Heart right ventricle (tissue), 16 donors: ENCODE measurements around the gene ANKRD28. TPM values are rescaled to one million over a fixed set of nuclear protein-coding genes. Genes with fewer than 3 reads are reported as not detected.
A peak's percentile ranks its signal among the peaks of the same experiment; 100 is the strongest.

Source experiments
- ATAC-seq, 8 donors: fragments of 200-7000 bp; cut with Tn5 transposase; one replicate each; pipeline ENCODE4 v1.9.1; 2020; ENCODE audit warnings: mild to moderate bottlenecking in 8 of 8, moderate library complexity in 8 of 8, moderate number of reproducible peaks in 1 of 8
- DNase-seq, 2 donors: peaks; one replicate each; pipeline ENCODE4 v3.0.0-alpha.2; 2020
- H3K27ac ChIP-seq, 10 donors: fragments of 200-600 bp; sonication (generic) in 2 of 10; one replicate each; pipeline versions ENCODE4 v1.5.0 to v1.8.0; 2020 to 2022; ENCODE audit warnings: mild to moderate bottlenecking in 3 of 10
- H3K27me3 ChIP-seq, 7 donors: fragments of 200-600 bp; one replicate each; pipeline ENCODE4 v1.8.0; 2021 to 2022; ENCODE audit warnings: mild to moderate bottlenecking in 2 of 7
- H3K36me3 ChIP-seq, 9 donors: fragments of 200-600 bp; sonication (generic) in 1 of 9; one replicate each; pipeline versions ENCODE4 v1.5.0 to v1.8.0; 2020 to 2022; ENCODE audit warnings: mild to moderate bottlenecking in 2 of 9
- H3K4me1 ChIP-seq, 9 donors: fragments of 200-600 bp; sonication (generic) in 1 of 9; one replicate each; pipeline versions ENCODE4 v1.5.0 to v1.8.0; 2020 to 2022; ENCODE audit warnings: mild to moderate bottlenecking in 4 of 9
- H3K4me3 ChIP-seq, 10 donors: fragments of 200-600 bp; sonication (generic) in 2 of 10; one replicate each; pipeline versions ENCODE4 v1.5.0 to v1.8.0; 2020 to 2022; ENCODE audit warnings: mild to moderate bottlenecking in 7 of 10, moderate library complexity in 2 of 10
- H3K9me3 ChIP-seq, 11 donors: fragments of 200-600 bp in 10 of 11; sonication (generic) in 2 of 11; one replicate each; pipeline versions ENCODE4 v1.5.0 to v1.8.0; 2013 to 2022; ENCODE audit warnings: mild to moderate bottlenecking in 2 of 11, control low read depth in 1 of 11, moderate library complexity in 1 of 11
- CTCF ChIP-seq, 9 donors: fragments of 200-600 bp; sonication (generic) in 2 of 9; IDR thresholded peaks; one replicate each; pipeline versions ENCODE4 v1.5.0 to v1.8.0; 2021 to 2022; ENCODE audit warnings: antibody characterized with exemption in 9 of 9, mild to moderate bottlenecking in 5 of 9, moderate library complexity in 1 of 9
- WGBS, 2 donors: extraction: QIAGEN DNeasy Blood & Tissue Kit; methylation state at CpG; one replicate each; pipeline ENCODE4 v1.1.7; 2013; ENCODE audit warnings: inconsistent platforms in 1 of 2; 5-methylcytosine and 5-hydroxymethylcytosine counted together
- intact Hi-C, 10 donors: fragments of 100-400 bp; cut with DNase I; formaldehyde crosslinking; loops; one replicate each; pipeline versions ENCODE4 v1.11.1 to v1.14.2; 2022
- polyA plus RNA-seq, 2 donors: library from polyadenylated mRNA; stranded (reverse); fragments of 200-250 nt; gene quantifications; one replicate each; pipeline ENCODE4 v1.2.3, GENCODE V29; 2013
- total RNA-seq, 10 donors: library from RNA; stranded (reverse); fragmentation: NEBNext Ultra II Directional in 3 of 10; extraction: Animal tissue kit (Norgen Biotek cat#: 25700) in 3 of 10; gene quantifications; one replicate each; pipeline versions ENCODE4 v1.2.1 to v1.2.4, GENCODE V29; 2021 to 2023
- donor health status: Arrhythmogenic right ventricular cardiomyopathy.
- donor health status: ischemic (EF 13 %, LVEDD 7.1; RV severe dilation, severe dysfunction).
- donor health status: healthy with polysubstance abuse.
- donor health status: DM: no; HTN: yes; CAD: no.
- donor health status: DM: no; HTN: no; CAD: no.
- donor health status: ischemic (EF 25% LVEDD 6.9; RV normal size, moderate dysfunction).
- donor health status: ischemic (EF 25% LVEDD 5.7; RV mildly dilated, moderate dysfunction).
- donor health status: healthy.
- donor health status: DM: yes; HTN: yes; CAD: no.
- donor health status: Ischemic cardiomyopathy.
- donor health status: ischemic (EF 35%, LVEDD 5.7; RV mildly dilated, moderate dysfunction).
- donor health status: nonischemic (EF 11% LVEDD 7.7; RV severe dilation, severe dysfunction).
- donor health status: DM: yes; HTN: yes; CAD: no.
- donor health status: PGD.
- donor health status: ischemic (EF 29% LVEDD 5.4; RV normal size, mild dysfunction).
- donor health status: nonischemic (EF 23%, LVEDD 6.1; RV moderate dilation, normal function).

The ANKRD28 gene
- total and polyA plus RNA-seq, 12 donors: 5.9 to 30.8 (median 27.1) TPM

- TF ChIP-seq CTCF (IDR thresholded peaks at IDR 0.05): no peak
- DNase-seq: no peak
- no peaks in the 10 kb centered on the region for H3K36me3 ChIP-seq
- H3K9me3 ChIP-seq: no peaks in the 10 kb centered on the region
- H3K27me3 ChIP-seq: no peaks in the 10 kb centered on the region
- intact Hi-C loops: loop anchor here in 9 of 10 donors (5.0 to 10.0 kb wide), 9 partner anchors 53 to 623 kb away; partner anchors contain the start of genes ANKRD28 (in 1 of the 9) and GALNT15 (in 1 of the 9)
- no peak for ATAC-seq
- H3K4me3 ChIP-seq: no peak overlapping the region
- peaks cover 0 to 65% (median 45%) of the 10 kb centered on the region in 9 donors for H3K4me1 ChIP-seq
- WGBS, 2 donors: 94 to 97% methylated on average over 4 of the region's 4 CpGs
- H3K27ac ChIP-seq: peak overlapping the region in 2 of 10 donors; percentile 61 to 69
Observed at GRCh38 chr3:15632212-15632580, 165.6 kb downstream of the ANKRD28 start.

- H3K4me3 ChIP-seq: no peak overlapping the region
- no peak for ATAC-seq
- H3K4me1 ChIP-seq: peaks cover 0 to 59% (median 41%) of the 10 kb centered on the region in 9 donors
- 87 to 89% methylated on average over 12 of the region's 12 CpGs for WGBS, 2 donors
- DNase-seq: no peak
- no peaks in the 10 kb centered on the region for H3K27me3 ChIP-seq
- no peak for TF ChIP-seq CTCF (IDR thresholded peaks at IDR 0.05)
- H3K36me3 ChIP-seq: no peaks in the 10 kb centered on the region
- intact Hi-C loops: loop anchor here in 9 of 10 donors (2.0 to 10.0 kb wide), 12 partner anchors 53 to 623 kb away; partner anchors contain the start of genes ANKRD28 (in 1 of the 9) and GALNT15 (in 1 of the 9)
- H3K27ac ChIP-seq: peak overlapping the region in 3 of 10 donors; percentile 61 to 70 (median 69)
- H3K9me3 ChIP-seq: no peaks in the 10 kb centered on the region
Observed at GRCh38 chr3:15631426-15632211, 166.2 kb downstream of the ANKRD28 start.

- Histone ChIP-seq H3K36me3 (no peaks in the 10 kb centered on the region), H3K4me1 (peaks cover 0 to 51% (median 38%) of the 10 kb centered on the region in 9 donors), H3K4me3 (peak overlapping the region in 7 of 10 donors; percentile 6 to 48 (median 33)), H3K27ac (peak overlapping the region in 6 of 10 donors; percentile 8 to 70 (median 51)), H3K9me3 (no peaks in the 10 kb centered on the region), H3K27me3 (no peaks in the 10 kb centered on the region)
- DNase-seq (no peak), ATAC-seq (peak in 5 of 8 donors; percentile 25 to 40 (median 29))
- no peak for TF ChIP-seq CTCF (IDR thresholded peaks at IDR 0.05)
- 21 to 35% methylated on average over 8 of the region's 8 CpGs for WGBS, 2 donors
- intact Hi-C loops: loop anchor here in 9 of 10 donors (1.0 to 10.0 kb wide), 13 partner anchors 54 to 624 kb away; partner anchors contain the start of genes ANKRD28 (in 1 of the 9) and GALNT15 (in 1 of the 9)
Observed at GRCh38 chr3:15630646-15631350, 167.0 kb downstream of the ANKRD28 start.
